ENCODE results near the gene ORM1.

ORM1 gene

GRCh38 chr9:114344188-114344566, 21.3 kb downstream of the ORM1 start:
- no peak overlapping the region for H3K27ac ChIP-seq (ENCODE audit: low read depth, low read length)
- H3K4me3 ChIP-seq (ENCODE audit: low read depth in 1 of 2, low read length in 2 of 2) = no peak overlapping the region
- no peak overlapping the region for H3K9ac ChIP-seq (ENCODE audit: low read depth in 1 of 2, low read length in 2 of 2)
- H3K9me3 ChIP-seq (ENCODE audit: control insufficient read depth in 1 of 2, low read length in 2 of 2) = no peaks in the 10 kb centered on the region
- peaks cover 71 to 91% of the 10 kb centered on the region in 2 donors for H3K36me3 ChIP-seq (ENCODE audit: control insufficient read depth in 1 of 2, insufficient read depth in 2 of 2, low read length in 2 of 2)
- no peaks in the 10 kb centered on the region for H3K4me1 ChIP-seq (ENCODE audit: control insufficient read depth in 1 of 2, insufficient read depth in 2 of 2, low read length in 2 of 2)
- H3K27me3 ChIP-seq (ENCODE audit: control insufficient read depth in 1 of 2, insufficient read depth in 2 of 2, low read length in 2 of 2) = no peaks in the 10 kb centered on the region

DNA sequence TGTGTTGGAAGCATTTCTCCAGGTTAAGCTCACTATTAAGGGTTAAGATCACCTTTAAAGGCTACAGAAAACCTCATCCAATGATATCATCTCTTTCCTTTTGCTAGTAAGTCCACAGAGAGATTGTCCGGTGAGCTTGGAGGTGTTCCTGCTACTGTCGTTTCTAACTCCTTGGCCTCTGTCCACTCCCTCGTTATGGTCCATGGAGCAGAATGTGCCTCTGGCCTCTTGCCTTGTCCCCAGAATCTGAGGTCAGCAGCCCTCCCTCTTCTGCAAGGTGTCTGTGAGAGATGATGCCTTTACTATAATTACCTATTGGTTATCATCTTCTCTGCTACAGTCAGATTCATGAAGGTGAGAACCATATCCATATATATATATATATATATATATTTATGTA, 21.8 kb downstream of the ORM1 start:
- Histone ChIP-seq H3K9me3 (ENCODE audit: control insufficient read depth in 1 of 2, low read length in 2 of 2) (no peaks in the 10 kb centered on the region), H3K4me3 (ENCODE audit: low read depth in 1 of 2, low read length in 2 of 2) (no peak overlapping the region), H3K4me1 (ENCODE audit: control insufficient read depth in 1 of 2, insufficient read depth in 2 of 2, low read length in 2 of 2) (no peaks in the 10 kb centered on the region), H3K9ac (ENCODE audit: low read depth in 1 of 2, low read length in 2 of 2) (no peak overlapping the region), H3K27ac (ENCODE audit: low read depth, low read length) (no peak overlapping the region), H3K36me3 (ENCODE audit: control insufficient read depth in 1 of 2, insufficient read depth in 2 of 2, low read length in 2 of 2) (peaks cover 71 to 91% of the 10 kb centered on the region in 2 donors), H3K27me3 (ENCODE audit: control insufficient read depth in 1 of 2, insufficient read depth in 2 of 2, low read length in 2 of 2) (no peaks in the 10 kb centered on the region)

DNA sequence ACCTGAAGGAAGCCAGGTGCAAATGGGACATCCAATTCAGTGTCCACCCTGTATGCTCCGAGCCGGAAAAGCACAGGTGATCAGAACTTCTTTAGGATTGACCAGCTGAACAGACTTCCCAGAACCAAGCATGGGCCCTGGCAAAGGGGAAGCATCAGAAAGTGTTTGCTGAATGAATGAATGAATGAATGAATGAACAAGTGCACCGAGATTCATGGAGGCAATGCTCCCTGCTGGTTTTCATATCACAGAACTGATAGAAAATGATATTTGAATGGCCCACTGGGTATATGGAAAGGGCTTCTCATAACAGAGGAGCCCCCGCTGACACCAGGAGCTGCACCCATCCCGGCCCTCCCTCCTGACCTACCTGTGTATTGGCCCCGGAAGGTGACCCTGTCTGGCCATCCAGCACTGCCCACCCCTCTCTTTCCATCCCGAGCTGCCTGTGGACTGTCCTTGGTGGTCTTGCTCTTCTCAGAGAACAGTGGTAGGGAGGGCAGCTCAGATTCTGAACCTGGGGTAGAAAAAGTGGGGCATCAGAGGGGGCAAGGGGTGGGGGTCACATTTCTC, 22.7 kb downstream of the ORM1 start:
- H3K4me1 ChIP-seq (ENCODE audit: control insufficient read depth in 1 of 2, insufficient read depth in 2 of 2, low read length in 2 of 2) = no peaks in the 10 kb centered on the region
- H3K9me3 ChIP-seq (ENCODE audit: control insufficient read depth in 1 of 2, low read length in 2 of 2) = no peaks in the 10 kb centered on the region
- H3K4me3 ChIP-seq (ENCODE audit: low read depth in 1 of 2, low read length in 2 of 2) = no peak overlapping the region
- H3K9ac ChIP-seq (ENCODE audit: low read depth in 1 of 2, low read length in 2 of 2) = no peak overlapping the region
- H3K27ac ChIP-seq (ENCODE audit: low read depth, low read length) = no peak overlapping the region
- peaks cover 72 to 92% of the 10 kb centered on the region in 2 donors for H3K36me3 ChIP-seq (ENCODE audit: control insufficient read depth in 1 of 2, insufficient read depth in 2 of 2, low read length in 2 of 2)
- H3K27me3 ChIP-seq (ENCODE audit: control insufficient read depth in 1 of 2, insufficient read depth in 2 of 2, low read length in 2 of 2) = no peaks in the 10 kb centered on the region

GRCh38 chr9:114346146-114346545, 23.2 kb downstream of the ORM1 start:
- no peaks in the 10 kb centered on the region for H3K9me3 ChIP-seq (ENCODE audit: control insufficient read depth in 1 of 2, low read length in 2 of 2)
- no peak overlapping the region for H3K4me3 ChIP-seq (ENCODE audit: low read depth in 1 of 2, low read length in 2 of 2)
- H3K27ac ChIP-seq (ENCODE audit: low read depth, low read length) = no peak overlapping the region
- H3K27me3 ChIP-seq (ENCODE audit: control insufficient read depth in 1 of 2, insufficient read depth in 2 of 2, low read length in 2 of 2) = no peaks in the 10 kb centered on the region
- no peaks in the 10 kb centered on the region for H3K4me1 ChIP-seq (ENCODE audit: control insufficient read depth in 1 of 2, insufficient read depth in 2 of 2, low read length in 2 of 2)
- H3K9ac ChIP-seq (ENCODE audit: low read depth in 1 of 2, low read length in 2 of 2) = no peak overlapping the region
- H3K36me3 ChIP-seq (ENCODE audit: control insufficient read depth in 1 of 2, insufficient read depth in 2 of 2, low read length in 2 of 2) = peaks cover 71 to 92% of the 10 kb centered on the region in 2 donors

DNA sequence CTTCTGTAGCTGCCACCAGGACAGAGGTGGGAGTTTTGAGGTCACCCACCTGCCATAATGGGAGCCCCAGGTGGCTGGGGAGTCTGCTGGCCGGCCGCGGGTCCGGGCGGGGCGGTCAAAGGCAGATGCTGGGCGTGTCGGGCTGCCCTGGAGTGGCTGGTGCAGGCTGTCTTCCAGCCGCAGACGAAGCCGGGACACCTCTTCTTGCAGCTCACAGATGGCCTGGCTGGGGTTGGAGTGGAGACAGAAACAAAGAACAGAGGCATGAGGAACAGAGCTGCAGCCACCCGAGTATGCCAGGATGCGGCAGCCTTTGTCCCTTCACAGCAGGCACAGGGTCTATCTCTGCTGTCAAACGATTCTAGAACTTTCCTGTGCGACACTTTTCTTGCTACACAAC, 24.8 kb downstream of the ORM1 start:
- Histone ChIP-seq H3K36me3 (ENCODE audit: control insufficient read depth in 1 of 2, insufficient read depth in 2 of 2, low read length in 2 of 2) (peaks cover 58 to 89% of the 10 kb centered on the region in 2 donors), H3K27ac (ENCODE audit: low read depth, low read length) (no peak overlapping the region), H3K9ac (ENCODE audit: low read depth in 1 of 2, low read length in 2 of 2) (no peak overlapping the region), H3K9me3 (ENCODE audit: control insufficient read depth in 1 of 2, low read length in 2 of 2) (no peaks in the 10 kb centered on the region), H3K4me3 (ENCODE audit: low read depth in 1 of 2, low read length in 2 of 2) (no peak overlapping the region), H3K4me1 (ENCODE audit: control insufficient read depth in 1 of 2, insufficient read depth in 2 of 2, low read length in 2 of 2) (no peaks in the 10 kb centered on the region), H3K27me3 (ENCODE audit: control insufficient read depth in 1 of 2, insufficient read depth in 2 of 2, low read length in 2 of 2) (no peaks in the 10 kb centered on the region)

DNA sequence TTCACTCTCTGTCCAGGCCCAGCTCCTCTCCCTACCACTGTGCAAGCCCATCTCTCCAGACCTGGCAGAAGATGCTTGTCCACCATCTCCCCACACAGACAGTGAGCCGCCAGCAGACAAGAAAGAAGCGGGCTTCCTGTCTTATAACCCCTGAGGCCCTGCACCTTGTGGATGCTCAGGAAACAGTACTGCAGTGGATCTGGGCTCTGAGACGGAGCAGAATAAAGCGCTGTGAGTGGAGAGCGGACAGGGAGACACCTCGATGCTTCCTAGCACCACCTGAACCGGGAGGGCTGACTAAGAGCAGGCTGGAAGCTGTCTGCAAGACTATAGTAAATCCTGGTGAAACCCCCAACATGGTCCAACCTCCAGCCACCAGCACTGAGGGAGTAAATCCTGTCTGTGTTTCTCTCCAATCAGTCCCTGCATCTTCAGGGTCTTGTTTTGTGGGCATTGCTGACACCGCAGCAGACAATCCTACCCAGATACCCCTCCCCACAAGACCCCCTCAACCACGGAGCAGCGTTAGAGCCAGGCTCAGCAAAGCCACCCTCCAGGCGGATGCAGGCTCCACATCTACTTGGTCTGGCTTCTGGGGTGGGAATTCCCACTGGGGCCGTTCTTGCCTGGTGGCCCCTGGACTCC, 25.5 kb downstream of the ORM1 start:
- no peaks in the 10 kb centered on the region for H3K9me3 ChIP-seq (ENCODE audit: control insufficient read depth in 1 of 2, low read length in 2 of 2)
- no peak overlapping the region for H3K9ac ChIP-seq (ENCODE audit: low read depth in 1 of 2, low read length in 2 of 2)
- no peaks in the 10 kb centered on the region for H3K4me1 ChIP-seq (ENCODE audit: control insufficient read depth in 1 of 2, insufficient read depth in 2 of 2, low read length in 2 of 2)
- peaks cover 53 to 85% of the 10 kb centered on the region in 2 donors for H3K36me3 ChIP-seq (ENCODE audit: control insufficient read depth in 1 of 2, insufficient read depth in 2 of 2, low read length in 2 of 2)
- H3K27me3 ChIP-seq (ENCODE audit: control insufficient read depth in 1 of 2, insufficient read depth in 2 of 2, low read length in 2 of 2) = no peaks in the 10 kb centered on the region
- no peak overlapping the region for H3K4me3 ChIP-seq (ENCODE audit: low read depth in 1 of 2, low read length in 2 of 2)
- H3K27ac ChIP-seq (ENCODE audit: low read depth, low read length) = no peak overlapping the region

DNA sequence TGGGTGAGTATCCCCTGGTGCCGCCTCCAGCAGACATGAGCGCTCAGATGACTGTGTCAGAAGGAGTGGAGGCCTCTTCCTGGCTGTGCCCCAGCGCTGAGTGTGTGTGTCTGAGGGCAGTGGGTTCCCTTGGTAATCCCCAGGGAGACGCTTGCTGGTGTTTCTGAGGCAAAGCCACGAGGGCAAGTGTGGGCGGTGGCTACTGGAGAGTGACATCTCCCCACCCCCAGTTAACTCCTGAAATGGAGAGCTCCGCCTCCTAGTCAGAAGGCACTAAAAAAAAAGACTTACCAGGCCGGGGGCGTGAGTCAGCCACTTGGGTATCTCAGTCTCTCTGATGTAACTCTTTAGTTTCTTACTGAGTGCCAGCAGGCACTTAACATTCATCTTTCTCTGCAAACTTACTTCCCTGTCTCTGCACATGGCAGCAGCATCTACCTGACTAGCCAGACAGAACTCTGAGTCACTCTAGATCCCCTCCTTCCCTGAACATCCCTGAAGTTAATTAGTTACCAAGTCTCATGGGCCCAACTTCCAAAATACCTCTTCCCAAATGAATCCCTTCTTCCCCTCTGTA, 26.1 kb downstream of the ORM1 start:
- no peaks in the 10 kb centered on the region for H3K4me1 ChIP-seq (ENCODE audit: control insufficient read depth in 1 of 2, insufficient read depth in 2 of 2, low read length in 2 of 2)
- peaks cover 51 to 85% of the 10 kb centered on the region in 2 donors for H3K36me3 ChIP-seq (ENCODE audit: control insufficient read depth in 1 of 2, insufficient read depth in 2 of 2, low read length in 2 of 2)
- no peaks in the 10 kb centered on the region for H3K9me3 ChIP-seq (ENCODE audit: control insufficient read depth in 1 of 2, low read length in 2 of 2)
- H3K4me3 ChIP-seq (ENCODE audit: low read depth in 1 of 2, low read length in 2 of 2) = no peak overlapping the region
- H3K27me3 ChIP-seq (ENCODE audit: control insufficient read depth in 1 of 2, insufficient read depth in 2 of 2, low read length in 2 of 2) = no peaks in the 10 kb centered on the region
- H3K9ac ChIP-seq (ENCODE audit: low read depth in 1 of 2, low read length in 2 of 2) = no peak overlapping the region
- H3K27ac ChIP-seq (ENCODE audit: low read depth, low read length) = no peak overlapping the region

GRCh38 chr9:114349713-114350480, 27.0 kb downstream of the ORM1 start:
- no peaks in the 10 kb centered on the region for H3K27me3 ChIP-seq (ENCODE audit: control insufficient read depth in 1 of 2, insufficient read depth in 2 of 2, low read length in 2 of 2)
- H3K36me3 ChIP-seq (ENCODE audit: control insufficient read depth in 1 of 2, insufficient read depth in 2 of 2, low read length in 2 of 2) = peaks cover 44 to 79% of the 10 kb centered on the region in 2 donors
- H3K4me3 ChIP-seq (ENCODE audit: low read depth in 1 of 2, low read length in 2 of 2) = no peak overlapping the region
- no peak overlapping the region for H3K27ac ChIP-seq (ENCODE audit: low read depth, low read length)
- H3K9ac ChIP-seq (ENCODE audit: low read depth in 1 of 2, low read length in 2 of 2) = no peak overlapping the region
- no peaks in the 10 kb centered on the region for H3K4me1 ChIP-seq (ENCODE audit: control insufficient read depth in 1 of 2, insufficient read depth in 2 of 2, low read length in 2 of 2)
- H3K9me3 ChIP-seq (ENCODE audit: control insufficient read depth in 1 of 2, low read length in 2 of 2) = no peaks in the 10 kb centered on the region

DNA sequence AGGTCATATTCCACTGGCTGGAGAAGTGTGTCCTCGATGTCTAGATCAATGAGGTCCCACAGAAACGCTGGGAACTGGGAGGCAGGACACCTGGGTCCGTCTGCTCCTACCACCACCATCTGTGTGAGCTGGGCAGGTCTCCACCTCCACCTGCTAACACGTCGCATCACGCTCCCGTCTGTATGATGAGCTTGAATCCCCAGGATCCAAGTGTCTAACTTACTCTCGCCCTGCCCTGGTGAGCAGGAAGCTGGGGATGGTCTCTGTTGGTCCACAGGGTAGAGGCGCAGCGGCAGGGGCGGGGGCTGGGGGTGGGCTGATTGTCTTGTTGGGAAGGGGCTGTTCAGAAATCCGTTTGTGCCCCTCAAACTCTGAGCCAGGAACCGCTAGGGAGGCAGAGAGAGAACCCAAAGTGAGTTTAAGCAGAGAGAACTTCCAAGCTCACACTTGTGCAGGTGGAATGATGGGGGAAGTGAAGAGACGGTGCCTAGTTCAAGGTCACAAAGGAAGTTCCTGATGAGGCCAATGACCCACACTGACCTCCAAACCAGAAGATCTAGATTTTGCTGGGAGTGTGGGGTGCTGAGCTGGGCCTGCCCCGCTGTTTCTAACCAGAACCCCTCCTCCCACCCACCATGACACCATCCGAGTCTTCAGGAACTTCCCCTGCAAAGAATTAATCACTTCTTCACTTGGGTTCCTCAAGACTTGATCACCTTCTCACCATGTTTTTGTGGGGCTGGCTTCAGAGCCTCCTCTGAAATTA, 27.9 kb downstream of the ORM1 start:
- Histone ChIP-seq H3K27ac (ENCODE audit: low read depth, low read length) (no peak overlapping the region), H3K27me3 (ENCODE audit: control insufficient read depth in 1 of 2, insufficient read depth in 2 of 2, low read length in 2 of 2) (no peaks in the 10 kb centered on the region), H3K9ac (ENCODE audit: low read depth in 1 of 2, low read length in 2 of 2) (no peak overlapping the region)

More for the DNA sequence above, 27.9 kb downstream of the ORM1 start:
- no peaks in the 10 kb centered on the region for H3K9me3 ChIP-seq (ENCODE audit: control insufficient read depth in 1 of 2, low read length in 2 of 2)
- H3K4me3 ChIP-seq (ENCODE audit: low read depth in 1 of 2, low read length in 2 of 2) = no peak overlapping the region
- no peaks in the 10 kb centered on the region for H3K4me1 ChIP-seq (ENCODE audit: control insufficient read depth in 1 of 2, insufficient read depth in 2 of 2, low read length in 2 of 2)
- H3K36me3 ChIP-seq (ENCODE audit: control insufficient read depth in 1 of 2, insufficient read depth in 2 of 2, low read length in 2 of 2) = peaks cover 42 to 80% of the 10 kb centered on the region in 2 donors

Data from duodenal mucosa (tissue), 2 donors.